Fibroblast of peridontal ligament (primary cell): ENCODE data around the gene UCP1.
A peak's percentile ranks its signal among the peaks of the same experiment; 100 is the strongest.
"Not testable (repeated sequence)": the region's sequence is repeated elsewhere in the genome, so short reads cannot be mapped to it uniquely, and the experiment has no call there.

Experiments used
- DNase-seq: peaks from one replicate; pipeline ENCODE4 v3.0.0-alpha.2; 2010; ENCODE audit errors: extremely low read depth

Gene UCP1

DNA sequence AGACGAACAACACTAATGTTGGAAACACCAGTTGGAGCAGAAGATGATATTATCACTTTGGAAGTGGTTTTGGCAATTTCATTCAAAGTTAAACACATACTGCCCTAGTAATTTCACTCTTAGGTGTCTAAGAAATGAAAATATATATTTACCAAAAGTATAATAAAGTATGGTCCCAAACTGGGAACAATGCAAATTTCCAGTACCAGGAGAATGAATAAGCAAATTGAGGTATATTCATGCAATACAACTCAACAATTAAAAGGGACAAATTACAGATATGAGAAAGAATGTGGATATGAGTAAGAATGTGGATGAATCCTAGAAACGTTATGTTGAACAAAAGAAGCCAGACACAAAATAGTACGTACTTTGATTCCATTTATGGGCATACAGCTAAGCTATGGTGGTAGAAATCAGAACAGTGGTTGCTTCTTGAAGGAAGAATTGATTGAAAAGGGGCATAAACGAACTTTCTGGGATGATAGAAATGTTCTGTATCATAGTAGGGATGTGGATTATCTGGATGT, 34.7 kb downstream of the UCP1 start:
- DNase-seq, result peak; percentile 55

DNA sequence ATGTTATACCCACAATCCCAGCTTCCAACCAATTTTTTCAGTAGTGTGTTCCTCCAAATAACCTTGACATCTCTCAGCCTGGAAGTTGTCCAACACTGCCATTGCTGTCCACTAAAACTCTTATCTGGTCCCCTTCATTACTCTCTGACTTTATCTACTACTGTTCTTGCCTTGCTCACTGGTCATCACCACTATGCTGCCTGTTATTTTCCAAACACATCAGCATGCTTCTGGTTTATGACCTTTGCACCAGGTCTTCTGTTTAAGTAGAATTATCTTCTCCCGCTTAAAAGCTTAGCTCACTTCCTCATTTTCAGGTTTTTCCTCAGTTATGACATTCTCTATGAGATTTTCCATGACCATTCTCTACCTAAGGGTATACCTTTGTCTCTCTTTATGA, 39.3 kb downstream of the UCP1 start:
- DNase-seq, result no peak

DNA sequence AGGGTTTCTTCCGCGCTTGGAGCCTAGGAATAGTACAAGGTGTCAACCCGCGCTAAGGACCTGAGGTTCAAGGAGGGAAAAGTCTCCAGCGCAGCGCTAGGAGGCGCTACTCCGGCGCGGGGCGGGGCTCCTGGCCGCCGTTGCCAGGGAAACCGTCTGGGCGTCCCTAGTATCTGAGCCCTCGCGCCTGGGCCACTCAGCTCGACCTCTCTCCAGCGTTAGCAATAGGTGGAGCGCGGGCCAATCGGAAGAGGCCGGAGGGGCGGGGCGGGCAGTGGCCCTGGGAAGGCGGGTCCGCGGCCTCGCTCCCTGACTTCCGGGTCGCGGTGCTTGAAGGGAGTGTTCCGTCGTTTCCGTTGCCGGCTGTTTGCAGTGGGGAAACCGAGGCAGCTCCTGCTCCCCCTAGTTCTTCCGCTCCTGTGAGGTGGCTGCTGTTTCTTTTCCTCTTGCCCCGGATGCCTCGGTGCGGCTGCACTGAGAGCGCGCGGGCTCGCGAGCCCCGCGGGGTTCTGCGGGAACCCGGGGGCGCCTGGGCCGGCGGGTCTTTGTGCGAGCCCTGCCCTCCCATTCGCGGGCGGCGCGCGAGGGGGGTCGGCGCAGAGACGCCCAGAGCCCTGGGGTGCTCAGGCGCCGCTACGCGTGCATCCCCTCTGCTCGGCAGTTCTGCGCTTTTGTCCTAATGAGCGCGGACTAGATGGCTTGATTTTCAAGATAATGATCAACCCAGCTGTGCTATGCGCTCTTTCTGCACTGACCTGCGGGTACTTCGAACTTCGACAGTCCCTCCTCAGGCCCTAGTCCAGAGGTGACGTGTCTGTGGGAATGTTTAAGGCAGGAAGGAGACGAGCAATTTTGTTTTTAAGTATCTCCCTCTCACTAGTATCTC, 44.7 kb downstream of the UCP1 start, which contains the start of gene ELMOD2:
Gene ELMOD2 (plus strand): TSS at position 312 of the 886 bp plus-strand sequence. CDS start 1,261 bp downstream, outside the sequence.
- DNase-seq, result peak; percentile 95

DNA sequence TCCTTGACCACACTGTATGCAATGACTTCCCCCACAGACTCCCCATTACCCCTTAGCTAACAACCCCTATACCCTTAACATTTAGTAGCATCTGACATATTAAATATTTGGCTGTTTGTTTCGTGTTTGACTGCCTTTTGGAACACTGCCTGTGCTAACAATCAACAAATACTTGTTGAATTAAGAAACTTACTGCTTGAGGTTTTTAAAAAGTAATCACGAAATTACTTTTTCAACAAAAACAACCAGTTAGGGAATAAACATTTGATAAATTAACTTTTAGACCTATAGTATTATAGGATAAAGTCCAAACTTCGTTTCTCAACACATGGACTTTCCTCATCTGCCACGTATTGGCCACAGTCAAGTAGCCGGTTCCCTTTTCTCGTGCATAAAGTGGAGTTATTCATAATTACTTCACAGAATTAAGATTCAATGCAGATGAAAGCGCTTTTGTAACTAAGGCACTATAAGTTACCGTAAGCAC, 45.3 kb downstream of the UCP1 start:
- DNase-seq, result no peak

DNA sequence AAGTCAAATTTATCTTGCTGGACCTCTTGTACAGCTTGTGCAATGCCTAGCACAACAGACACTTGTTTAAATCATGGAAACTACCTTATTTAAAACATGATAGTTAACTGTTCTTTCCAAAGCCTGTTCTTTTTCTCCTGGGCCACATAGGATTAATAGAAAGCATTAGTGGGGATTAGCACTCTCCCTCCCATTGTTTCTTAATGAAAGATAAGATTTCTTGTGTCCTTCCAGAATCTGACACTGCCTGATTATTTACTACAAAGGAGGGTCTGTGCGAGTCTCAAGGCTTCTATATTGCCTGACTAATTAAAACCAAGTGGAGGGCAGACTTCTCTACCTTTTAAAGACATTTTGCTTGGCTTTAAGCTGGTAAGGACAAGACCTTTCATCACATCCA, 53.3 kb downstream of the UCP1 start:
- no peak for DNase-seq

DNA sequence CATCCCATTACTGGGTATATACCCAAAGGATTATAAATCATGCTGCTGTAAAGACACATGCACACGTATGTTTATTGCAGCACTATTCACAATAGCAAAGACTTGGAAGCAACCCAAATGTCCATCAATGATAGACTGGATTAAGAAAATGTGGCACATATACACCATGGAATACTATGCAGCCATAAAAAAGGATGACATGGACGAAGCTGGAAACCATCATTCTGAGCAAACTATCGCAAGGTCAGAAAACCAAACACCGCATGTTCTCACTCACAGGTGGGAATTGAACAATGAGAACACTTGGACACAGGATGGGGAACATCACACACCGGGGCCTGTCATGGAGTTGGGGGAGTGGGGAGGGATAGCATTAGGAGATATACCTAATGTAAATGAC, 55.0 kb downstream of the UCP1 start:
- not testable (repeated sequence) for DNase-seq
